OCI-LY3 (cell line): ENCODE measurements around the gene RESP18.
A peak's percentile ranks its signal among the peaks of the same experiment; 100 is the strongest.

Experiments used
- H2AFZ ChIP-seq: fragments of 200-600, 300-600 bp; shearing (Covaris generic); 2 replicates; pipeline ENCODE4 v1.6.0; 2014; ENCODE audit warnings: antibody characterized with exemption, low read depth, low read length
- H3K27ac ChIP-seq: fragments of 200-600, 300-600 bp; sonication (generic); 2 replicates; pipeline ENCODE4 v1.5.1; 2014; ENCODE audit warnings: mild to moderate bottlenecking, low read length, moderate library complexity, mixed read lengths
- H3K27me3 ChIP-seq: fragments of 200-600, 300-600 bp; sonication (generic); 2 replicates; pipeline ENCODE4 v1.6.1; 2014; ENCODE audit warnings: low read depth, low read length, mixed read lengths
- H3K36me3 ChIP-seq: fragments of 200-600, 300-600 bp; sonication (generic); replicated peaks from 2 replicates; pipeline ENCODE3; 2014; ENCODE audit warnings: low read depth, low read length, mixed read lengths
- H3K4me1 ChIP-seq: fragments of 300-600, 200-600 bp; sonication (generic); 2 replicates; pipeline ENCODE4 v1.6.1; 2014; ENCODE audit warnings: low read length, mixed read lengths
- H3K4me2 ChIP-seq: fragments of 200-600, 300-600 bp; sonication (generic); 2 replicates; pipeline ENCODE4 v1.6.1; 2014; ENCODE audit warnings: low read length, mixed read lengths
- H3K4me3 ChIP-seq: fragments of 300-600, 200-600 bp; sonication (generic); 2 replicates; pipeline ENCODE4 v1.5.1; 2014; ENCODE audit warnings: antibody characterized with exemption, mild to moderate bottlenecking, low read length, moderate library complexity
- H3K79me2 ChIP-seq: fragments of 300-600, 200-600 bp; shearing (Covaris generic); 2 replicates; pipeline ENCODE4 v1.6.1; 2014; ENCODE audit warnings: mild to moderate bottlenecking, low read length, mixed read lengths
- H3K9ac ChIP-seq: fragments of 300-600, 200-600 bp; shearing (Covaris generic); 2 replicates; pipeline ENCODE4 v1.6.0; 2014; ENCODE audit warnings: mild to moderate bottlenecking, low read length, moderate library complexity
- H3K9me3 ChIP-seq: fragments of 200-600, 300-600 bp; shearing (Covaris generic); 2 replicates; pipeline ENCODE4 v1.6.1; 2014; ENCODE audit warnings: low read length, mixed read lengths; ENCODE audit not compliant: insufficient read depth
- H4K20me1 ChIP-seq: fragments of 200-600, 300-600 bp; sonication (generic); 2 replicates; pipeline ENCODE4 v1.6.1; 2016; ENCODE audit warnings: low read length, mixed read lengths; ENCODE audit not compliant: insufficient read depth
- EZH2phosphoT487 ChIP-seq: fragments of 200-600 bp; shearing (Covaris generic); IDR thresholded peaks from 2 replicates; pipeline ENCODE4 v1.6.1; 2018; ENCODE audit warnings: antibody characterized with exemption, mixed run types, low read depth
- TF ChIP-seq, protein P1 (sequence below): fragments of 200-600, 300-600 bp; sonication (generic); IDR thresholded peaks from 2 replicates; pipeline ENCODE4 v1.5.1; 2014; ENCODE audit warnings: antibody characterized with exemption, low read length, low read depth

RESP18 gene

DNA sequence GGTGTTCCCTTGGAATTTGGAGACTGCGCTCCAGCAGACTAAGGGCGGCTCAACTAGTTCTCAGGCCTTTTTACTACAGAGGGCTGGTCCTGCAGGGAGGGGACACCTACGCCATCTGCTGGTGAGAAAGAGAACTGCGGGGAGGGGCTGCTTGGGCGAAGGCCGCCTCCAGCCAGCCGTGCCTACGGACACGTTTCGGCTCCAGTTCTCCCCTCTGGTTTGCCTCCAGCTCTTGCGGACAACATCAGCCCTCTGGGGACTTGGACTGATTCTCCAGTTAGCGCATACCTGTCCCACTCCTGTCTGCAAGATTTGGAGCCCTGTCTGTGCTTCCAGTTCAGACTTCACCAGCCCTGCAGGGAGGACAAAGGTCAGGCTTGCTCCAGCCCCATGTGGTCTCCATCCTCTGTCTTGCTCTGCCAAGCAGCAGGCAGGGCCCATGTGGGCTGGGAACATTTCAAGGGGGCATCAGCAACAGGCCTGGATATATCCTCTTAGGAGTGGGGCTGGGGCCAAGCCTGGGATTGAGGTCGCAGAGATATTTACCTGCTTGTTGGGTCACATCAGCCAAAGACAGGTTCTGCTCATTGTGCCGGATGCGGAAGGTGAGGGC lies 33.7 kb downstream of the RESP18 start:
- no peak overlapping the region for H3K27ac ChIP-seq
- TF ChIP-seq EZH2phosphoT487, result no peak
- TF ChIP-seq, protein P1, sequence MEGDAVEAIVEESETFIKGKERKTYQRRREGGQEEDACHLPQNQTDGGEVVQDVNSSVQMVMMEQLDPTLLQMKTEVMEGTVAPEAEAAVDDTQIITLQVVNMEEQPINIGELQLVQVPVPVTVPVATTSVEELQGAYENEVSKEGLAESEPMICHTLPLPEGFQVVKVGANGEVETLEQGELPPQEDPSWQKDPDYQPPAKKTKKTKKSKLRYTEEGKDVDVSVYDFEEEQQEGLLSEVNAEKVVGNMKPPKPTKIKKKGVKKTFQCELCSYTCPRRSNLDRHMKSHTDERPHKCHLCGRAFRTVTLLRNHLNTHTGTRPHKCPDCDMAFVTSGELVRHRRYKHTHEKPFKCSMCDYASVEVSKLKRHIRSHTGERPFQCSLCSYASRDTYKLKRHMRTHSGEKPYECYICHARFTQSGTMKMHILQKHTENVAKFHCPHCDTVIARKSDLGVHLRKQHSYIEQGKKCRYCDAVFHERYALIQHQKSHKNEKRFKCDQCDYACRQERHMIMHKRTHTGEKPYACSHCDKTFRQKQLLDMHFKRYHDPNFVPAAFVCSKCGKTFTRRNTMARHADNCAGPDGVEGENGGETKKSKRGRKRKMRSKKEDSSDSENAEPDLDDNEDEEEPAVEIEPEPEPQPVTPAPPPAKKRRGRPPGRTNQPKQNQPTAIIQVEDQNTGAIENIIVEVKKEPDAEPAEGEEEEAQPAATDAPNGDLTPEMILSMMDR, result peak; percentile 70
- no peak overlapping the region for H3K9ac ChIP-seq
- H3K4me2 ChIP-seq, result peak overlapping the region; percentile 60
- H3K27me3 ChIP-seq, result peaks cover 51% of the 10 kb centered on the region
- H3K4me3 ChIP-seq, result peak overlapping the region; percentile 60
- H4K20me1 ChIP-seq, result no peaks in the 10 kb centered on the region
- peaks cover 10% of the 10 kb centered on the region for H3K4me1 ChIP-seq
- no peaks in the 10 kb centered on the region for H3K9me3 ChIP-seq
- no peaks in the 10 kb centered on the region for H3K36me3 ChIP-seq
- H3K79me2 ChIP-seq, result no peaks in the 10 kb centered on the region
- H2AFZ ChIP-seq, result peak overlapping the region; percentile 95; the same call in 1 of the 2 replicates

DNA sequence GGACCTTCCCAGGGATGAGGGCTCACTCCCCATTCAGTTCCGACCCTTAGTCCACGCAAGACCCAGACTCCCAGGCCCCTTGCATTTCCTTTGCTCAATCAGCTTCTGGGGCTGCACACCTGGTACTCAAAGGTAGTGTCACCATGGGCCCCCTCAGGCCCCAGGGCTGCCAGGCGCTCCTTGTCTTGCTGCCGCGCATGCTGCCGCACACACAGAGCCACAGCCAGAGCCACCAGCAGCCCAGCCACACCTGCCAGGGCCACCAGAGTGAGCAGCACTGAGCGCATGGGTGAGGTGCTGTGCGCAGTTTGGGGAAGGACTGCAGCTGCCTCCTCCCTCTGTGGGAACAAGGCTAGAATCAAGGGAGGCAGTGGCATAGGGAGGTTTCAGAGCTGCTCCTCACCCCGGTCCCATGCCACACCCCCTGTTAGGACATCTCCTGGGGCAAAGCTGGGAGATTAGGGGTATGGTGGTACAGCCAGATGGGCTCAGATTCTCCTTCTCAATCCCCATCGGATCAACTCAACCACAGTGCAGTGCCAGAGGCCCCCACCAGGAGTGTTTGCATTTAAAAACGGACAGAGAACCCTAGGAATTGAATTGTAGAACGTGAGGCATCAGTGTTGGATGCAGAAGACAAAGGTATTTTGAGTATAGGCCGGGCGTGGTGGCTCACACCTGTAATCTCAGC lies 34.6 kb downstream of the RESP18 start:
- H3K4me3 ChIP-seq, result no peak overlapping the region
- H3K4me1 ChIP-seq, result peaks cover 10% of the 10 kb centered on the region
- H3K4me2 ChIP-seq, result no peak overlapping the region
- H3K36me3 ChIP-seq, result no peaks in the 10 kb centered on the region
- H3K27me3 ChIP-seq, result peaks cover 41% of the 10 kb centered on the region
- no peaks in the 10 kb centered on the region for H3K9me3 ChIP-seq
- TF ChIP-seq EZH2phosphoT487, result no peak
- TF ChIP-seq, protein P1, result no peak
- no peak overlapping the region for H3K9ac ChIP-seq
- no peak overlapping the region for H3K27ac ChIP-seq
- H4K20me1 ChIP-seq, result no peaks in the 10 kb centered on the region
- H3K79me2 ChIP-seq, result no peaks in the 10 kb centered on the region
- no peak overlapping the region for H2AFZ ChIP-seq

DNA sequence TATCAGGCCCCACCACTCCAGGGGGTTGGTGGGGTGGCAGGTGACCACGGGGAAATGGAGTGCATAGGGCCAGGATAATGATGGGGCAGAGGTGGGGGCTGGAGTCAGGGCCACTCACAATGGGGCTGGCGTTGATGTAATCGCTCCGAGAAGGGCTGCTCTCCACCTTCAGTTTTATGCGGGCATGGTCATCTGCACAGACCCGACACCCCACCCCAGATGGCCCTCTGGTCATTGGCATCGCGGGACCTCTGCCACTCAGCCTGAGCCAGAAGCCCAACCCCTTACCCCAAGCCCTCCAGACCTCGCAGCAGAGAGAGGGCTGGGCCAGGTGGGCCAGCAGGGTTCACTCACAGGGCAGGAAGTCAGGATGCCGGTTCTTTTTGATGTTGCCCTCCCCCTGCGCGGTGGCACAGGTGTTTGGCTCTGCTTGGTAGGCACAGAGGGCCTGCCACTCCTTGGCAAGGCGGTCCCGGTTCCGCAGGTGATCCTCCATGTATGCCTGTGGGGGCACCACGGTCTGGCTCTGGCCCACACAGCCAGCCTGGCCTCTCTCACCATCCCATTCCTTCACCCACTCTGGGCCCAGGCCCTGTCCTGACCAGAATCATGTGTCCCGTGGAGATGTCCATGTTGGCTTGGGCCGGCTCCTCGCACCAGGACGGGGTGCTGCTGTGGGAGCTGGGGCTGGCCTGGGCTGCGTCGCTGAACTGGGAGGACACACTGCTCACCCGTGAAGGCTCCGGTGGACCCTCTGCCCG lies 35.7 kb downstream of the RESP18 start:
- Histone ChIP-seq H3K4me3 (no peak overlapping the region), H3K27ac (no peak overlapping the region), H2AFZ (no peak overlapping the region), H3K79me2 (no peaks in the 10 kb centered on the region), H4K20me1 (no peaks in the 10 kb centered on the region), H3K4me2 (no peak overlapping the region), H3K36me3 (no peaks in the 10 kb centered on the region), H3K9me3 (no peaks in the 10 kb centered on the region), H3K27me3 (peaks cover 30% of the 10 kb centered on the region), H3K9ac (no peak overlapping the region), H3K4me1 (peaks cover 10% of the 10 kb centered on the region)
- TF ChIP-seq EZH2phosphoT487, result no peak
- TF ChIP-seq, protein P1, result no peak

DNA sequence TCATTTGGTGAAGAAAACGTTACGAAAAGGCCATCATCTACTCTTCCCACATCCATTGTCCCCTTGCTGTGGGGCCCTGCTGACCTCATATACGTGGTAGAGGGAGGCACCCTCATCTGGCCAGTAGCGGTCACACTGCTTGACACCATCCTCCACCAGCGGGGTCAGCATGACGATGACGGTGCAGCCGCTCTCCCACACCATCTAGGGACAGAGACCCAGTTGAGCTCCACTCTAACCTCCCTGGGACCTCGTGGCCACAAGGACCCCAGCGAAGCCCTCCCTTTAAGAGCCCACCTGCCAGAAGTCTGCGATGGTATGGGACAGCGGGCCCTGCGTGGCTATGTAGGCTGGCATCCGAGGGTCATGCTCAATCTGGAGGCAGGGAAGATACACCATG lies 36.4 kb downstream of the RESP18 start:
- TF ChIP-seq, protein P1, result no peak
- no peak for TF ChIP-seq EZH2phosphoT487
- Histone ChIP-seq H3K4me2 (no peak overlapping the region), H3K4me3 (no peak overlapping the region), H3K9me3 (no peaks in the 10 kb centered on the region), H3K27ac (no peak overlapping the region), H2AFZ (no peak overlapping the region), H4K20me1 (no peaks in the 10 kb centered on the region), H3K27me3 (peaks cover 24% of the 10 kb centered on the region), H3K9ac (no peak overlapping the region), H3K36me3 (no peaks in the 10 kb centered on the region), H3K4me1 (peaks cover 10% of the 10 kb centered on the region), H3K79me2 (no peaks in the 10 kb centered on the region)
